GM19397 (cell line): Measurements from ENCODE around the gene TOR4A.

Experiments
- ATAC-seq: cut with Tn5 transposase; IDR thresholded peaks from one replicate; pipeline ENCODE4 v1.9.1; 2021; ENCODE audit warnings: mild to moderate bottlenecking, moderate library complexity; ENCODE audit not compliant: unreplicated experiment

The TOR4A gene

DNA sequence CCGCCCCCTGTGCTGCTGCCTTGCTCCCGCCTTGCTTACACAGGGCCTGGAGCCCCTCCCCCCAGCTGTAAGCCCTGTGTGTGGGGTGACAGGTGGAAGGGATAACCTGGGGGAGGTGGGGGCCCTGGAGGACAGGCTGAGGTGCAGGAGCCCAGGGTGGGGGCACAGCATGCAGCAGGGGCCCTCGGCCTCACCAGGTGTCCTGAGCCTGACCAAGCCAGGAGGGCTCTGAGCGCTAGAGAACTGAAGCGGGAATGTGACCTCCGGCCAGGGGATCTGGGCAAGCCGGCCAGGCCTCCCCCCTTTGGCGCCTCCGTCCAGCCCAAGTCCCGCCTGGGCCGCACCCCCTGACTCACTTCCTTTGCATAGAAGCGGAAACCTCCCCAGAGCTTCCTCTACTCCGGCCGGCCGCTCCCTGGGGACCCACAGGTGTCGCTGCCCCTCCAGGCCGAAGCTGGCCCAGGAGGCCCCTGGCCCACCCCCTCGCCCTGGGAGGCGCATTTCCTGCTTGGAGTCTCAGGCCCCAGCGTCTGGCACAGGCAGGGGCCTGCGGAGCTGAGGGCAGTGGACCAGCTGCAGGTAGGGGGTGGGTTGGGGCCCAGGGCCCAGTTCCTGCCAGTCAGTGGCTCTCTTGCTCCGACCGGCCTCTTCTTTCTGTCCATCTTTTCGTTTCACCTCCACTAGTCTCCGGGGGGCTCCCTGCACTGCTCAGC lies at the start of gene TOR4A:
Gene TOR4A, plus strand, starts transcription at position 398 of the 713 bp plus-strand sequence. CDS start 964 bp downstream, outside the sequence.
- peak; percentile 64 for ATAC-seq

DNA sequence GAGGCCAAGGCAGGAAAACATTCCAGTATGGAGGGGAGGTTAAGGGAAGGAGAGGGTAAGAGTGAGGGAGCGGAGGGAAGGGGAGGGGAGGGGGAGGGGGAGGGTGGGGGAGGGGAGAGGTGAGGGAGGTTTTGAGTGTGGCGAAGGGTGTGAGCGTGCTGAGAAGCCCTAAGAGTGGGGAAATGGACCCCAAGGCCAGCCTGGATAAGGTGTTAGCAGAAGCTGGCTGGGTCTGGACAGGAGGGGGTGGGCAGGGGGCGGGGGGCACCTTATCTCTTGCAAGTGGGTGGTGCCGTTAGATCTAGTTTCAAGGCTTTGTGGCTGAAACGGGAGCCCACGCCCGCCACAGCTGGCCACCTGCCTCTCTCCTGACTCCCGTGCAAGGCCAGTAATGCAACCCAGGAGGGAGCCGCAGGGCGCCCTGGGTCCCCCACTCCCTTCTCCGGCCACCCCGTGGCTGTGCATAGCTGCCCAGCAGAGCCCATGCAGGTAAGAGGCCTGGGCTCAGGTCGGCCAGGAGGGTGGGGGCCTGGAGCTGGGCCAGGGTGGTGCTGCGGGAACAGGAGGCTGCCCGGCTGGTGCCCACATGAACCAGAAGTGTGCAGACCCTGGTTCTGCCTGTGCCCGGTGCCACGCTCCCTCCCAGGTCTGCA lies 49.5 kb upstream of the TOR4A start:
- no peak for ATAC-seq

DNA sequence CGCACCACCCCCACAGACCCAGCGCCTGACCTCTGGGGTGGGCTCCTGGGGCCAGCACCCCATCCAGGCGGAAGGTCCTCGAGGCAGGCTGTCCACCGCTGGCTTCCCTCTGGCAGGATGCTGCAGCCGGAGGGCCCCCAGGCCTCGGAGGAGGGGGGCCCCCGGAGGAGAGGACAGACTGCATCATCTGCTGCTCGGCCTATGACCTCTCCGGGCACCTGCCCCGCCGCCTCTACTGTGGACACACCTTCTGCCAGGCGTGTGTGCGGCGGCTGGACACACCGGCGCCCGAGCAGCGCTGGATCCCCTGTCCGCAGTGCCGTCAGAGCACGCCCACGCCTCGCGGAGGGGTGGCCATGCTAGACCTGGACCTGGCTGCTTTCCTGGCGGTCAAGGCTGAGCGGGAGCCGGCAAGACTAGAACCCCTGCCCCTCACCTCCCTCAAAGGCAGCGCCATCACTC lies 49.0 kb upstream of the TOR4A start:
- ATAC-seq: no peak

DNA sequence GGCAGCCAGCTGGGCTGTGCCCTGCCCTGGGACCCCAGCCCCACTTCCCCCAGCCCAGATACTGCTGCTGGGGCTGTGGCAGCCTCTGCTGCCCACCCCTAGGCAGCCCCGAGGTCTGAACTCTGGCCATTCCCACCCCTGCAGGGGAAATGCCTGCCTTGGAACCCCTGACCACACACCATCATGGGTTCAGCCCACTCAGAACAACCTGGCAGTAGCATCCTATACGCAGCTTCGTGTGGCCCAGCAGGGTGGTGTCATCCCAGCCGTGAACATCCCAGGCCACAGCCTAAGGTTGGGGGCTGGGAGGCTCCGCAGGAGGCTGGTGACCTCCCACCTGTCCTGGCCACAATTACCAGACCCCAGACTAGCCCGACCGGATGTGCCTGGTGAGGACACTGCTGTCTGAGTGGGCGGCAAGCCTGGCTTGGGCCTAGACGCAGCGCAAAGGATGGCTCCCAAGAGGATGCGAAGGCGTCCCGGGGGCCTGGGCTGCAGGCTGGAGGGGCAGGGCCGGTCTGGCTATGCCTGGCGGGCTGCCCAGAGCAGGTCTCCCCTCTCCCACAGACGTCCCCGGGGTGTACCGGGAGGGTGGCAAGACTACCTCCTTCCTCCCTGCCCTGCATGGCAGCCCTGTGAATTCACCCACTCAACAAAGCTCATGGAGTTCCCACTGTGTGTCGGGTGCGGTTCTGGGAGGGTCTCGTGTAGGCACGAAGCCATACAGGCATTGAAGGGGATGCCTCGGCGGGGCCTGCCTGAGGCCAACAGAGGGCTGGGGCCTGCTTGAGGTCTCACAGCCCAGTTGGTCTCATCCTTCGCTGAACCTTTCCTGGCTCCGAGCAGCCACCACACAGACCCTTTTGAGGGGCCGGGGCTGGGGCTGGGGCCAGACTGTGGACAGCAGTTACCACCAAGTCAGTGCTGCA lies 48.3 kb upstream of the TOR4A start:
- no peak for ATAC-seq

DNA sequence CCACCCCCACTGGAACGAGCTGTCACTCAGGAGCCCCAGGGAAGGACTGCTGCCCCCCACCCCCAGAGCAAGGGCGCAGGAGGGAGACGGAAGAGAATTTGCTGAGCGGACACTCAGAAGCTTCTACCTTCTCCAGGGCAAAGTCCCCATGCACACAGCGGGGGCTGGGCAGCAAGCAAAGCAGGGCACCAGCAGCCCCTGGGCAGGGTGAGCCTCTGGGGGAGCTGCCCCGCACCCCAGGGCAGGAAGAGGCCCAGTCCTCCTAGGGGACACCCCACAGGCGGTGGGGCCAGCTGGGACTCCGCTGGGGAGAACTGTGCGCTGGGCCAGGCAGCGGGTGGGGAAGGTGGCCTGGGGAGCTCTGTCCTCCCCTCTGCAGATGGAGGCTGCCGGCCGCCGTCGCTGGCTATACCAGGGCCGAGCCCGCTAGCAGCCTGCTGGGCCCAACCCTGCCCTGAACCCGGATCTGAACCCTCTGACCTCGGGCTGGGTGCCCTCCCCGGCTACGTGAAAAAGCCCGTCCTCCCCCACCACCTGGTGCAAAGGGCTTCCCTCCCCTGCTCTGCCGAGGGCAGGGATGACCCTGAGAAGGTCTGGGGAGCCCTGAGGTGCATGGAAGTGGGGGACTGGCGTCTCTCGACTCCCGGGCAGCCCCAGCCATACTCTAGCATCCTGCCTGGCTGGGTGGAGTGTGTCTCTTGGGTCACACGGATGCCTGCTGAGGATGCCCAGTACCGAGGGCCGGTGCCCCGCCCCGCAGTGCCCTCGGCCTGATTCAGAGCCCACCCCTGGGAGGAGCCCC lies 47.4 kb upstream of the TOR4A start:
- no peak for ATAC-seq

DNA sequence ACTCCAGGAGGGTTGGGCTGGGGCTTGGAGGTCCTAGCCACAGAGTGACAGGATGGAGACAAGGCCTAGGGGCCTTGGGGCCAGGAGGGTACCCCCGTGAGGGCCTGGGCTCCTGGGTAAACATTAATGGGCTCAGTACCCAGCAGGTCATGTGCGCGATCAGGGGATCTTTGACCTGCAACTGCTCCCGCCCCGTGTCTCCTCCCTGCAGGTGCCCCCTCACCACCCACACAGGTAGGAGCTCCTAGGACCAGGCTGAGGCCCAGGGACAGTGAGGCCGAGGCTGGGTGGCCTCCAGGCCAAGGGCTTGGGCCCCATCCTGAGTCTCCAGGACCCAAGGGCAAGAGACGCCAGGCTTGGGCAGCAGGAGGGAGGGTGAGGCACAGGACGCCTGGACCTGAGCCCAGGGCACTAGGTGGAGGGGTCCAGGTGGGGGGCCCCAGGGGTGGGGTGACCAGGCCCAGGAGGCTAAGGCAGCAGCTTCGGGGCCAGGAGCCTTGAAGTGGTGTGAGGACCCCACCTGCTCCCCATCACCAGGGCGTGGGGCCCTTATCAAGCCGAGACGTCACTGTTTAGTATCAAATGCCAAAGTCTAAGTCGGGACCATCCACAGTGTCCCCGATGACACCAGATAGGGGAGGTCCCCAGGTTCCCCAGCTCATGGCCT lies 46.7 kb upstream of the TOR4A start, which contains the start of gene SLC34A3:
Gene SLC34A3, plus strand, starts transcription at position 197 of the 667 bp plus-strand sequence. CDS start 802 bp downstream, outside the sequence.
- ATAC-seq: no peak

DNA sequence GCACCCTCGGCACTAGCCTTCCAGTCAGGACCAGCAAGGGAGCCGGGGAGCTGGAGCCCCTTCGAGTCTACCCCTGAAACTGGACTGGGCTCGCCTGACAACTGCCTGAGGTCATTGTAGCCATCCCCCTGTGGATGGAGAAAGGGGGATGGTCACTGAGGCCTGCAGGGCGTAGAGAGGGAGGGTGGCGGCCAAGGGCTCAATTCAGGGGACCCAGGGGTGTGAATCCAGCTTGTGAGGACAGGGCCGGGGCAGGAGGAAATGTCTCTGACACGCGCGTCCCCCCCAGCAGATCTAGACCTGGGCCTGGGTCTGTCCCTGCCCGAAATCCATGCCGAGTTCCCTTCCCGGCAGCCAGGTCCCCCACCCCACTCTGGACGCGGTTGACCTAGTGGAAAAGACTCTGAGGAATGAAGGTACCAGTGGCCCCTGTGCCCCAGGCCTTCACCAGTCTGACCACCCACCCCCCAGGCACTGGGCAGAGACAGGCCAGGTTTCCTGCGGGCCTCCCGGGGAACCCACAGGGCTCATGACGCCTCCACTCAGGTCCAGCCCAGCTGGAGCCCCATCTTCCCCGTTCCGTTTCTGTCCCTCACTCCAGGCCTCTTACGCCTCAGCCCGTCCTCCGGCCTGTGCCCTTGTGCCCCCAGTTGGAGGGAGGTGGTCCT lies 46.0 kb upstream of the TOR4A start:
- ATAC-seq: no peak

DNA sequence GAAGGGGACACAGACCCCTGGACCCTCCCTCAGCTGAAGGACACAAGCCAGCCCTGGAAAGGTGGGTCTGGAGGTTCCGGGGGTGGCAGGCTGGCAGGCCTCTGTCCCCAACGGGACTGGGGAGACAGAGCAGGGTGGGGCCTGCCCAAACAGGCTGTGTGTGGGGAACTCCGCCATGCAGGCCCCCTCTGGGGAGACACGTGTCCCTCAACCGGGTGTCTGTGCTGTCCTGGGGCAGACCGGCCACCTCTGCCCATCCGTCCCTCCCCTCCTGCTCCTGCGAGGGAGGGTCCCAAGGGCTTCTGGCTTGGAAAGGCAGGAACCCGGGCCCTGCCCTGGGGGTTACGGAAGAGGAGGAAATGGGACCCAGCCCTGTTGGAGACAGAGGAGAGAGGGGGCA lies 45.4 kb upstream of the TOR4A start:
- ATAC-seq: no peak

DNA sequence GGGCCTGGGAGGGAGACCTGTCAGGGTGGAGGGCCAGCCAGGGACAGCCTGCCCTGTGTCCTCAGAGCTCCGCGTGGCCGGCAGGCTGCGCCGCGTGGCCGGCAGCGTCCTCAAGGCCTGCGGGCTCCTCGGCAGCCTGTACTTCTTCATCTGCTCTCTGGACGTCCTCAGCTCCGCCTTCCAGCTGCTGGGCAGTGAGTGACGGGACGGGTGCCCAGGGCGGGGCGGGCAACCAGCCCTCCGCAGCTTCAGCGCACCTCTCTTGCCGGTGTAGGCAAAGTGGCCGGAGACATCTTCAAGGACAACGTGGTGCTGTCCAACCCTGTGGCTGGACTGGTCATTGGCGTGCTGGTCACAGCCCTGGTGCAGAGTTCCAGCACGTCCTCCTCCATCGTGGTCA lies 45.0 kb upstream of the TOR4A start:
- ATAC-seq: no peak

DNA sequence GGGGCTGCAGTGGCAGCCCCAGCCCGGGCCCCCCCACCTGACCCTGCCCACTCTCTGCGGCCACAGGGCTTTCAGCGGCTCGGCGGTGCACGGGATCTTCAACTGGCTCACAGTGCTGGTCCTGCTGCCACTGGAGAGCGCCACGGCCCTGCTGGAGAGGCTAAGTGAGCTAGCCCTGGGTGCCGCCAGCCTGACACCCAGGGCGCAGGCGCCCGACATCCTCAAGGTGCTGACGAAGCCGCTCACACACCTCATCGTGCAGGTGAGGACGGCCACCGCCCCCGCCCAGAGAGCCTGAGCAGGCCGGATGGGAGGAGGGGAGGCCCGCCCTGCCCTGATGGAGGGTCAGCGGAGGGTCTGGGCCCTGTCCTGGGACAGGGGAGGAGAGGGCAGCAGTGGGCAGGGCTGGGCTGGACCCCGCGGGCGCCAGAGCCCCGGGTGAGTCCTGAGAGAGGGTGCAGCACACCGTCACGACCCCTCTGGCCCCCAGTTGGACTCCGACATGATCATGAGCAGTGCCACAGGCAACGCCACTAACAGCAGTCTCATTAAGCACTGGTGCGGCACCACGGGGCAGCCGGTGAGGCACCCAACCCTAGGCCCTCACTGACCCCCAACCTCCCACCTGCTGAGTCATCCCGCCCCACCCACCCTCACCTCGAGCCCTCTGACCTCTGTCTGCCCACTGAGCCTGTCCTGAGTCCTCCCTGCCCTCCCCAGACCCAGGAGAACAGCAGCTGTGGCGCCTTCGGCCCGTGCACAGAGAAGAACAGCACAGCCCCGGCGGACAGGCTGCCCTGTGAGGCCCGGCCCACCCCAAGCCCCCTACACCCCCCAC lies 44.2 kb upstream of the TOR4A start:
- no peak for ATAC-seq

DNA sequence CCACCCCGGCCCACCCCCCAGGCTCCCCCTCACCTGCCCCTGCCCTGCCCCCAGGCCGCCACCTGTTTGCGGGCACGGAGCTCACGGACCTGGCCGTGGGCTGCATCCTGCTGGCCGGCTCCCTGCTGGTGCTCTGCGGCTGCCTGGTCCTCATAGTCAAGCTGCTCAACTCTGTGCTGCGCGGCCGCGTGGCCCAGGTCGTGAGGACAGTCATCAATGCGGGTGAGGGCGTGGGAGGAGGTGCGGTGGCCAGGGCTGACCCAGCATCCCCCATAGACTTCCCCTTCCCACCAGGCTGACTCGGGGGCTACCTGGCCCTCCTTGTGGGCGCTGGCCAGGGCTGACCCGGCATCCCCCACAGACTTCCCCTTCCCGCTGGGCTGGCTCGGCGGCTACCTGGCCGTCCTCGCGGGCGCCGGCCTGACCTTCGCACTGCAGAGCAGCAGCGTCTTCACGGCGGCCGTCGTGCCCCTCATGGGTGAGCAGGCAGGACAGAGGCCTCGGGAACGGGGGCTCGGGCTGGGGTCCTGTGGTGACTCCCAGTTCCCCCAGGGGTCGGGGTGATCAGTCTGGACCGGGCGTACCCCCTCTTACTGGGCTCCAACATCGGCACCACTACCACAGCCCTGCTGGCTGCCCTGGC lies 43.4 kb upstream of the TOR4A start:
- no peak for ATAC-seq

DNA sequence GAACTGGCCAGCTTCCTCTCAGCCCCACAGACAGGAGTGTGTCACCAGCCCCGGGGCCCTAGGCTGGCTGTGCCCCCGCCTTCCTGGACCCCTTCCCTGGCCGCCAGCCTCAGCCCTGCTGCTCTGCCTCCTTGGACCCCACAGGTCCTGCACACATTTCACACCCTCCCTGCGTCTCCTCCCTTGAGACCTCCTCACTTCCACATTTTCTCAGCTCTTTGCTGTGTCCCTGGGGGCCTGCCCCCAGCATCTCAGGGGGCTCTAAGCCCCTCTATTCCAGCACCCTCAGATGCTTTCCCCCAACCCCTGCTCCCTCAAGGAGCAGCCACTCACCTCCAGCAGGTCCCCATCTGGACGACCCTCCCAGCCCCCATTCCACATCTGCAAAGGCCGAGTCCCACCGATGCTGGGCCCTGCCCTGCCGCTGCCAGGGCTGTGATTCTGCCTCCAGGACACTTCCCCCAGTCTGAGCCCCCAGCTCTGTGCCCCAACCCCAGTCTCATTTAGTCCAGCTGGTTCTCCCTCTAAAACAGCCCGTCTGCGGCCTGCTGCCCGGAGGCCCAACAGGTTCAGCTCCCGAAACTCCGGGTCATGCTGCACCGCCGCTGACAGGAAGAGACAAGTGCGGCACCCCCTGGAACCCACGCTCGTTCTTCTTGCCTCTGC lies 42.6 kb upstream of the TOR4A start:
- no peak for ATAC-seq

DNA sequence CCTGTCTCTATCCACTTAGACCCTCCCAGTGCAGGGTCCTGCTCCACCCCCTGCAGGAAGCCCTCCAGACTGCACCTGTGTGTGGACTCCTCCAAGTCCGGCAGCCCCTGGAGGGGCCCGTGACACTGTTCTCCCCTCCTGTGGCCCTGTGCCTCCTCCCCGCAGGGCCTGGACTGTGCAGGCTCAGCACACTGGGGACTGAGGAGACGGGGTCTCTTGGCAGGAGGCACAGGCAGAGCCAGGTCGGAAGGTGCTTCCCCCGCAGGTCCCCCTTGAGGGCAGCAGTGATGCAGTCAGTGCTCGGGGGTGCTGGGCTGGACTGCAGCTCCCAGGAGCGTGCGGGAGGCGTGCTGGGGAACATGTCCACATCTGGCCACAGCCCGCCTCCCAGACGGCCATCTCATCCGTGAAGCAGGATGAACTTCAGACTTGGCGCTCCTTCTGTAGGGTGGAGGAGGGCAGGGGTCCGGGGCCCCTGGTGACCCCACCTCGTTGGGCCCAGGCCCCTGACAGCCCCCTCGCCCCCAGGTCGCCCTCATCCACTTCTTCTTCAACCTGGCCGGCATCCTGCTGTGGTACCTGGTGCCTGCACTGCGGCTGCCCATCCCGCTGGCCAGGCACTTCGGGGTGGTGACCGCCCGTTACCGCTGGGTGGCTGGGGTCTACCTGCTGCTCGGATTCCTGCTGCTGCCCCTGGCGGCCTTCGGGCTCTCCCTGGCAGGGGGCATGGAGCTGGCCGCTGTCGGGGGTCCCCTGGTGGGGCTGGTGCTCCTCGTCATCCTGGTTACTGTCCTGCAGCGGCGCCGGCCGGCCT lies 41.9 kb upstream of the TOR4A start:
- no peak for ATAC-seq

DNA sequence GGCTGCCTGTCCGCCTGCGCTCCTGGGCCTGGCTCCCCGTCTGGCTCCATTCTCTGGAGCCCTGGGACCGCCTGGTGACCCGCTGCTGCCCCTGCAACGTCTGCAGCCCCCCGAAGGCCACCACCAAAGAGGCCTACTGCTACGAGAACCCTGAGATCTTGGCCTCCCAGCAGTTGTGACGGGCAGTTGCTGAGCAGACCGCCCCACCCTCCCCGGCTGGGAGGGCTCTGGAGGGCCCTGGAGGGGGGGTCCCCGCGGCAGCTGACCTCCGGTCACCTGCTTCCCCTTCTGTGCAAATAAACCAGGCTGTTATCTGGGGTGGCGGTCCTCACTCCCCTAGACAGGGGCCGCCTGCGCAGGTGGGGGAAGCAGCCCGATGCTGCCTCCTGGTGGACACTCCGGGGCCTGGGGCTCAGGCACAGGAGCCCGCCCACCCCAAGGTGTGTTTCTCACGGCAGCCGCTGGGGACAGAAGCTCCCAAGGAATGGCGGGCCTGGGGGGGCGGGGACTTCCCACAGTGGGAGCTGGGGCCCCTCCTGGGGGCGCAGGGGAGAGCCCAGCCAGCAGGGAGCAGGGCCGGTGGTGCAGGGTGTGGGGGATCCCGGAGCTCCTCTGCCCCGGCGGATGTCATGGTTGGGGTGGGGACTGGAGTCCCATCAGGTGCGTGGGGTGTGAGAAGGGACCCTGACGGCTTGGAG lies 41.1 kb upstream of the TOR4A start:
- ATAC-seq: no peak

DNA sequence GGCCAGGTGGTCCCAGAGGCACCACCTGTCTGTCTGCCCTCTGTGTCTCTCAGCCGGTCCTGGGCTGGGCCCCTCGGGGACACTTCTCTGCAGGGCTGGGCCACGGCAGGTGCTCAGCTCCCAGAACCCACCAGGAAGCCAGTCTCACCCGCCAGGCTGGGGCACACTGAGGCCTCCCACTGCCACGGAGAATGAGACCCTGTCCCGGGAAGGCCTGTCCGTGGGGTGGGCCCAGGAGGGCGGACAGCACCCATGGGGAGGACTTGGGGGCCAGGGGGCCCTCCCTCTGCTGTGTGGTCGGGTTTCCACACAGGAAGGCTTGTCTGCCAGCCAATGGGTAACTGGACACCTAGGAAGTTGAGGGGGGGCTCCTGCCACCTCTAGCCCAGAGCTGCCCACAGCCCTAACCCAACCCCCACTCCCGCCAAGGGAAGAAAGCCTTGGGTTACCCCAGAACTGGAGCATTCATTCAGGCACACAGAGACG lies 40.5 kb upstream of the TOR4A start:
- no peak for ATAC-seq
